IPS DF 4.7 (cell line): ENCODE results near the gene ABLIM2.

Source experiments
- DNase-seq: peaks from one replicate; pipeline ENCODE4 v3.0.0-alpha.2; 2013; ENCODE audit warnings: low spot score; ENCODE audit errors: extremely low read depth

ABLIM2 gene

DNA sequence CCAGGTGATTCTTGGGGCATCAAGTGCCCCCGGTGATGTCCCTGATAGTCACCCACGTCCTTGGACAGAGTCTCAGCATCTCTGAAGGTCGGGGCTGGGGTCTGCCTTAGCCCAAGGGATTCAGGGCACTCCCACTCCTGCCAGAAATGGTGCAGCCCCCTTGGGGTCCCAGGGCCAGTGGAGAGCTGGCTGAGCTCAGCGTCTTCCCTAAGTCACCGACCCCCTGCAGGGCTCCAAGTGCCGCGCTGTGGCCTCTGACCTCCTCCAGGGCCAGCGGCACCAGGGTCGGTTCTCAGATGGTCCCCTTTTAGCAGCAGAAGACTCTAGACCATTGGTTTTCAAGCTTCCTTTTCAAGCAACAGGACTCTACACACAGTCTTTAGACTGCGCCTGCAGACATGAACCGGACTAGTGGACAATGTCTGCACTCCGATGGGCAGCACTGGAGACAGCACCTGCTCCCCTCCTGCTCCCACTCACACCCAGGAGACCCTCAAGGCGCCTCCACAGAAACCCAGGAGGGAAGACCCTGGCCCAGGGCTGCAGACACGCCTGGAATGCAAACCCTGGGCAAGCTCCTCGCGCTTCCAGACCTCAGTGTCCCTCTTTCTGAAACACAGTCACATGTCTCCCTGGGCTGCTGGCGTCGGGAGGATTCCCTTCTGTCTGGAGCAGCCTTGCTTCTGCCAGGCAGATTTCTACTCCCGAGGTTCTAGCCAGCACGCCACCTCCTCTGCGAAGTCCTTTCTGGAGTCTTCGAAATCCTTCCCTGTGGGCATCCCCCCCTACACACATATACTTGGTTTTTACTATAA, 53.9 kb downstream of the ABLIM2 start:
- DNase-seq: no peak

DNA sequence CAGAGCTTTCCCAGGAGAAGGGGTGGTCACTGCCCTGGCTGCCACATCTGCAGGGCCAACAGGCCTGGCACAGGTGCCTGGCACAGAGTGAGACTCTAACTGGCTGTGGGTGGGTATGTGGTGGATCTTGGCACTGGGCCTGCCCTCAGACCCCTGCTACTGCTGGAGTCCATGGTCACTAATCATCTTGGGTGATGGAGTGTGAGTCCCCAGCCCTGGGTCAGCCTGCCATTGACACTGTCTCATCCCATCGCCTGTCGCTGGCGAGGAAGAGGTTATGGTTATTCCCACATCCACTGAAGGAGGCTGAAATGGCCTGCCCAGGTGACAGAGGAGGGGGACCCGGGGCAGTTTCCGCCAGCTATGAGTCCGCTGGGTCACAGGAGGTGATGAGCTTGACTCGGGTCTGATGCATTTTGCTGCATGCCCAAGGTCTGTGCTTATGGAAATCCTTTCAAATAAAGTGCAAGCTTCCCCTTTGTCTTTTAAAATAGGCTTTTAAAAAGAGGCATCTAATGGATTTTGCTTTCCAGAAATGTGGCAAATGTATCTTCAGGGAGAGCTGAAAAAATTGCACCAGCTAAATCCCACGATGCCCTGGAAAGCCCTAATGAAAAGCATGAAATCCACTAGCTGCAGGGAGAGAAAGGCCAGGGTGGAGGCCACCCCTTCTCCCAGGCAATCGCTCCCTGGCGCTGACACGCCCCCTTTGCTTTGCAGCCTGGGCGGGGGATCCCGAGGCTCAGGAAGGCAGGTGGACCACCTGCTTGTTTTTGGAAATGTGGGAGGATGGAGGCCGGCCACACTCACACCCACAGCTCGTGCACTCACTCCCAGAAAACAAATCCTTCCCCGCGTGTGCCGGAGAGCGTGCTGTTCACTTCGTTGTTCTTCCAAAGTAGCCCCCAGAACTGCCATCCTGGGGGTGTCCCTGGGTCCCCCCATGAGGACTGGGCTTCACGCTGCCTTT, 54.9 kb downstream of the ABLIM2 start:
- DNase-seq: no peak

DNA sequence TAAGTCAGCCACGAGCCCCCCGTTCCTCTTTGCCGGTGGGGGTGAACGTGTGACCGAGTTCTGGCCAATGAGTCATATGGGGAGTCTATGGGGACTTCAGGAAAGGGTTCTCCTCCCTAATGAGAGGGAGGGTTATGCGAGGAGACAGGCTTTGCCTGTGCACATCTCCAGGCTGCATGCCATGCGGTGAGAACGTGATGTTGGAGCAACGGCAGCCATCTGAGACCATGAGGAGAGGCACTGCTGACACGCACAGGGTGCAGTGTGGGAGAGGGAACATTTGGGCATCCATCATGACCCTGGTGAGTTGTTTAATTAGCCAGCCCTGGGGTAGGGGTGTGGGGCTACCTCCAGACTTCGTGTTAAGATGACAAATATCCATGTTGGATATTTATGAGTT, 55.8 kb downstream of the ABLIM2 start:
- no peak for DNase-seq

DNA sequence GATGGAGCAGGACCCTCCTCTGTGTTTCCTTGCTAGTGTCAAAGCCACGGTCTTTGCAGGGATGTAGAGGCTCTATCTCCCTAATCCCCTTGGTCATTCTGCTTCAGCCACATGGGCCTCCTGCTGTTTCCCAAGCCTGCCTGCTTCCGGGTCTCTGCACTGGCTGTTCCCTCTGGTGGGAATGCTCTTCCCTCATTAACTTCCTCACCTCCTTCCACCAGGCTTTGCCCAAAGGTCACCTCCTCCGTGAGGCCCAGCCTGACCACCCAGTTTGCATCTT, 56.6 kb downstream of the ABLIM2 start:
- DNase-seq: no peak

DNA sequence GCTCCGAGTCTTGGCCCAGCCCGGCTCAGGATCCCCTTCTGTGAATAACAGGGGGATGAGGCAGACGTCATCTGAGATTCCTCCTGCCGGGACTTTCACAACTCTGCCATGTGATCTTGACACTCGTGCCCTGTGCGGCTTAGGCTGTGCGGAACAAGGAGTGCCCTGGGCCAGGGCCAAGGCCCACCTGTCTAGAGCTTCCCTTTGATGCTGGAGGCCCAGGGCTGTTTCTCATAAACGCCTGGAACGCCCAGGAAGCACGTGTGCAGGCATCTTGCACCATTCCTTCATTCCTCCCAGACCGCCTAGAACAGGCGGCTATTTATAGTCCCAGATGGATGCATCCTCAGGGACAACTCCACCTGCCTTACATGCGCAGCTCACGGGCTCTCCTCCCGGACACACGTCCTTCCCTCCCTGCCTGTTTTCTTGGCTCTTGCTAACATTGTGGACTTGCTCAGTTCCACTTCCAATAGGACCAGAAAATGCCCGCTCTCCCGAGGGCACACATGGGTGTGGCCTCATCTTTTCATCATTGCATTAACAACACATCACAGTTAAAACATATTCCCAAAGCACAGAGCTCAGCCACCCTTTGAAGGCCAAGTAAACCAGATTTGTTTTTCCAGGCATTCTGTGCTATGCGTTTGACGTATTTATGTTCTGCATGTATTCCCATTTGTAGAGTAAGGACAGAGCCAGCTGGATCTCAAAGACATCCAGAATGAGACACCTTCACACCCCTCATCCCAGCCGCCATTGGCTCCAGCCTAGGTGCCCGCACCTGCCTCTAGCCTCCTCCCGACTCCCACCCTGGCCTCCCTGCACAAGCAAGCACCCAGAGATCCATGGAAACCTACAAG, 57.2 kb downstream of the ABLIM2 start:
- DNase-seq: no peak

DNA sequence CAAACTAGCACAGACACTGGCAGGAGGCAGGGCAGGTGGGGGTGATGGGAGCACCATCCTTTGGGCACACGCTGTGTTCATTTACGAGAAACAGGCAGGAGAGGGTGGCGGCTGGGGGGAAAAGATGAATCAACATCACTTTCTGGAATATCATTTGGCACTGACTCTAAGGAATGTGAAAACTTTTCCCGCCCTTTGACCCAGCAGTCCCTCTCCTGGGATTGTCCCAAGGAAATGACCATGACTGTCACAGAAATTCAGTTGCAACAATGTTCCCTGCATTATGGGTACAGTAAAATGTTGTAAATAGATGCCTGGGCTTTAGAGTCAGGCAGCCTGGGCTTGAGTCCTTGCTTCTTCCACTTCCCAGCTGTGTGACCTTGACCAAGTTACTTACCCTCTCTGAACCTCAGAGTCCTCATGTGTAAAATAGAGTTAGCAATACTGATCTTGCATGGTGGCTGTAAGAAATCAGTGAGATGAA, 58.6 kb downstream of the ABLIM2 start:
- DNase-seq: no peak

DNA sequence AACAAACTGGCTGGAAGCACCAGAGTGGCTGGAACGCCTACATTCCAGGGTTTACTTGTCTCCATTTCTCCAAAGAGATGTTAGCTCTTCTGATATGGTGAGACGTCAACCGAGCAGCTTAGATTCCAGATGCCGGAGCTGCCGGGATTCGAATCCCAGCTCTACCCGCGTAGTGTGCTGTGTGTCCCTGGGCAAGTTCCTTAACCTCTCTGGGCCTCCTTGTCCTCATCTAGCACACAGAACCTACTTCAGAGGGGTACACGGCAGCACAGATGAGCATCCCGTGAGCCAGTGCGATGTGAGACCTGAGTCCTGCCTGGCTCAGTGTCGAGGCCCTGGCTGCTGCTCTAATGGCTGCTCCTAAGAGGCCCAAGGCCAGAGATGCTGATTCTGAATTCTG, 60.1 kb downstream of the ABLIM2 start:
- DNase-seq: no peak

DNA sequence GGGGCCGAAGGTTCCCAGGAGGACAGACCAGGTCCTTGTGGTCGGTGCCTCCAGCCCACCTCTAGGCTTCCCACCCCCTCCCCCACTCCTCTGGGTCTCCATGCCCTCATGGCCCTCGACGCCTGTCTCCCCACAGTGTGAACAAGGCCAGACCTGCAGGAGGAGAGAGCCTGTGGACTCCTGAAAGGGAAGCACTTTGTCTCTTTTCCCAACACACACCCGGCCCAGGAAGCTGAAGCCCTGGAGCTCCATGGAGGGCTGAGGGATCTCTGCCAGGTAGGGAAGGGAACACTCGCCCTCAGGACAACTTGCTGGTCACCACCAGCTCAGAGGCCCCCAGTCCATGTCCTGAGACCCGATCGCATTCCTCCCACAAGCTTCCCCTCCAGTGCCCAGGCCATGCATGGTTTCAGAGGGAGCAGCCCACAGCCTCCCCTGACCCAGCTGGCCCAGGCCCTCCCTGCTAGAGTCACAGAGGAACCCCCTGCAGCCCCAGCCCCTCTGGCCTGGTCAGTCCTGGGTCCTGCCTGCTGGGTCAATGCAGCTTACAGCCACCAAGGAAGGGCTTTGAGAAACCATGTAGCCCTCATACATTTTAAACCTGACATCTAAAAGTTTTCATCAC, 60.8 kb downstream of the ABLIM2 start:
- DNase-seq: no peak

DNA sequence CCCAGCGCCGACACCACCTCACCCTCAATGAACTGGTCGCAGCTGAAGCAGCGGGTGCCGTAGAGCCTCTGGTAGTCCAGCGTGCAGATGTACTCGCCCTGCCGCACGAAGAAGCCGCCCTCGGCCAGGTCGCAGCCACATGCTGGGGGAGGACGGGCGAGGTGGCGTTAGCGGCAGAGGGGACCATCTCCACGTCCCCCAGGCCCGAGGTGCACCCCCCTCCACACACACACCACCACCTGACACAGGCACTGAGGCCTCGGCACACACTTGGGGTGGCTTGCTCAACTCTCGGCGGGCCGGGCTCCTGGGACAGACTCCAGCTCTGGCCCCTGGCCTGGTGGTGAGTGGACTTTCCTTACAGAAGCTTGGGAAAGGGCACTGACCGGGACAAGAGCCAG, 61.5 kb downstream of the ABLIM2 start:
- DNase-seq: no peak

DNA sequence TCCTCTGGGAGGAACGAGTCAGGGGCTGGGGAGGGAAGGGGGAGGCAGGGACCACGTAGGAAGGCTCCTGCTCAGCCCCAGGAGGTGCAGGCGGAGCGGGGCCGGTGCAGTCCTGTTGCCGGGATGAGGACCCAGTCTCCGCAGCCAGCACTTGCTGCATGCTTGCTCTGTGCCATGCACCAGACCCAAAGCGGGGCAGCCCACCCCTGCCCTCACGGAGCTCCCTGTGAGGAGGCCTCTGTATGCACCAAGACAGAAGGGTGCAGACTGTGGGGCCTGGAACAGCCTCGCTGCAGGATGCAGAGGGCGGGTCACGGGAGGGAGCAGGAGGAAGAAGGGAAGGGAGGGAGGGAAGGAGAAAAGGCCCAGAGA, 61.9 kb downstream of the ABLIM2 start:
- DNase-seq: no peak

DNA sequence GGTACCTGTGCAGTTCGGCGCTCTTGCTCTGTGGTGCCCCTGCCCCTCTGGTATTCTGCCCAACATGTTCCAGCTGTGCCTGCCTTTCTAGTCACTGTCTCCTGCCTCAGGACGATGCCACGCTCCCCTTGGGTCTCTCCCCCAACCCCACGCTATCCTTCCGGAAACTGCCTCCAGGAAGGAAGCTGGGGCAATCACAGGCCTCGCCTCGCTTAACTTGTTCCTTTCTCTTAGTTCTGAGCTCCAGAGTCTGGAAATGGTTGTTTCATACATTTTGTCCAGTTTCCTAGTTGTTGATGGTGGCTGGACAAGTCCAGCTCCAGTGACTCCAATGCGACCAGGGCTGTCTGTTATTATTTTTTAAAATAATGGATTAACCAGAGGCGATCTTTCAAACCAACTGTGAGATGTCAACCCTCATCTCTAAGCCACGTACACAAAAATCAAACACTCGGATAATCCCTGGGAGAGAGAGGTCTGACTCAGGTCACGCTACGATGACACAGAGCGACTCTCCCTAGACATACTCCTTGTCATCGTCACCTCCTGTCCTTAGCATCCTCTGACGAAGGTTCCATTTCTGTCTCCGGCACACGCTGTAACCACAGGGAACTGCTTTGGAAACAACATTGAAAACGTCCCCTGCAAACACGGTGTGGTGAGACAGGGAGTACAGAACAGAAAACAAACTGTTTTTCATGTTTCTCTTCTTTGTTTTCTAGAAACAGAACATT, 62.5 kb downstream of the ABLIM2 start:
- DNase-seq: no peak

DNA sequence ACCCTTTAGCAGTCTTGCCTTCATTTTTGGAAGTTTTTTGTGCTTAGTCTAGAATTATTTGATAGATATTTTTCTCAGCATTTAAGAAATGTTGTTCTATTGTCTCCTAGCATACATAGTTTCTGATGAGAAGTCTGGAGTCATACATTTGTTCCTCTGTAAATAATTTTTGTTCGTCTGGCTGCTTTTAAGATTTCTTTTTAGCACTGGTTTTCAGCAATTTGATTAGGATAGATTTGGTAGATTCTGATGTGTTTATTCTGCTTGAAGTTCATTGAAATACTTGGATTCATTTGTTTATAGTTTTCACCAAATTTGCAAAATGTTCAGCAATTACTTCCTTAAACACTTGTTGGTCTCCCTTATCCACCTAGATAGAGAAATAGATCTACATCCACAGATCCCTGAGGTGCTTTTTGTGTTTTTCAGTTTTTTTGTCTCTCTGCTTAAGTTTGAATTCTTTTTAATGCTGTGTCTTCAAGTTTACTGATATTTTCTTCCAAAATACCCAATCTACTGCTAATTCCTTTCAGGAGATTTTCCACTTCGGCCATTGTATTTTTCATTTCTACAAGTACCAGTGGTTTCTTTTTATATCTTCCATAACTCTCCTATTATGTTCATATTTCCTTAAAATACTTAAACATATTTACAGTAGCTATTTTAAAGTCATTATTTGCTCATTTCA, 64.9 kb downstream of the ABLIM2 start:
- no peak for DNase-seq

DNA sequence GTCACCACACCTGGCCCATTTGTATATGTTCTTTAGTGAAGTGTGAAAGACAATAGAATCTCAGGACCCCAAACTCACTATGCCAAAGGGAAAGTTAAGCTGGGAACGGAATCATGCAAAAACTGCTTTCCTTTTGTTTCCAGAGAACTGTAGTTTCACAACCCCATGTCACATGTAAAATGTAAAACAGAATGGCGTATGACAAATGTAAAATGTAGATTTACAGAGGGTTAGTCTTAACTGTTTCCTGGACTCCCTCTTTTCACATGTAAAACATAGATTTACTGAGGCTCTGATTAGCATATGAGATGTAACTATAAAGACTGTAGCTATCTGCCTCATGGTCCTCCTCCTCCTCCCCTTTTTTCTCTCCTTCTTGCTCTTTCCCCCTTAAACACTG, 66.3 kb downstream of the ABLIM2 start:
- DNase-seq: no peak

DNA sequence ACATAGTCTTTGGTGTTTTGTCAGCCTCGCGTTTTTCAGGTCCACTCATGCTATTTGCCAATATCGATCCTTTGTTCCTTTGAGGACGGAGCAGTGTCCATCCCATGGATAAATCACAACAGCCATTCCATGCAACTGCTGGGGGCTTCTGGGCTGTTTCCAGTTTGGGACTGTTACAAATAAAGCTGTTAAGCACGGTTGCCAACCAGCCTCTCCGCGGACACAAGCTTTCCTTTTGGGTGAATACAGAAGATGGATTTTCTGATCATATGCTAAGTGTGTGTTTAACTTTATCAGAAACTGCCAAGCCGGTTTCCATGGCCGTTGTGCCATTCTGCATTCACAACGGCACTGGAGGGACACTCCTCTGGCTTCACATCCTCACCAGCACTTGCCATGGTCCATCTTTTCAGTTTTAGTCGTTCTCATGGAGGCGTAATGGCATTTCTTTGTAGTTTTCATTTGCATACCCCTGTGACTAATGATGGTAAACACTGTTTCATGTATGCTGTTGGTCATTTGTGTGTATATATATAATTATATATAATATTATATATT, 67.8 kb downstream of the ABLIM2 start:
- no peak for DNase-seq

DNA sequence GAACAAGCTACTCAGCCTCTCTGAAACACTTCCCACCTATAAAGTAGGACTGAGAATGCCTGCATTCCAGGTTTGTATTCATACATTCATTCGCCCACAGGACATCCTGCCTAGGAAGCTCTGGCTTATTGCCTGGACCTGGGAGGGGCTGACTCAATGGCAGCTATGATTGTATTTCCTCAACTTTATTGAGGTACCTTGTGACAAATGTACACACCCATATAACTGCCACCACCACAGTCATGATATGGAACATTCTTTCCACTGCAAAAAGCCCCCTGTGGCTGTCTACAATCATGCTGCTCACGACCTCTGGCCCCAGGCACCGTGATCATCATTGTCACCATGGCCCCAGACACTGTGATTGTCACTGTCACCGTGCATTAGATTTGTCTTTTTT, 68.3 kb downstream of the ABLIM2 start:
- DNase-seq: no peak

DNA sequence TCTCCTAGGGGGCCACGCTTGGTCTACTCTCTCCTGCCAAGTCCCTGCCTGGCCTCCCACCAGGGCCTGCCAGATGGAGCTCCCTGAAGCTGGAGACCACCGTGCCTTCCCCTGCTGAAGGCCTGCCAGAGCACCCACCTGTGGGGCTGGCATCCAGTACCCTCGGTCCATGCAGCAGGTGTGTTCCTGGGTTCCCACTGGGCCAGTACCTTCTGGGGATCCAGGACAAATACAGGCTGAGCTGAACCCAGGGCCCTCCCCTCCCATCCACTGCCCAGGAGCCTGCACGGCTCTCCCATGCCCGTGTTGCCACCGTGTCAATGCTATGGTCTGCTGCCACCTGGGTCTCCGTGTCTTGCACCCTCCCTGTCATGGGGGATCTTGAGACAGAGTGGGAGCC, 68.8 kb downstream of the ABLIM2 start:
- no peak for DNase-seq

DNA sequence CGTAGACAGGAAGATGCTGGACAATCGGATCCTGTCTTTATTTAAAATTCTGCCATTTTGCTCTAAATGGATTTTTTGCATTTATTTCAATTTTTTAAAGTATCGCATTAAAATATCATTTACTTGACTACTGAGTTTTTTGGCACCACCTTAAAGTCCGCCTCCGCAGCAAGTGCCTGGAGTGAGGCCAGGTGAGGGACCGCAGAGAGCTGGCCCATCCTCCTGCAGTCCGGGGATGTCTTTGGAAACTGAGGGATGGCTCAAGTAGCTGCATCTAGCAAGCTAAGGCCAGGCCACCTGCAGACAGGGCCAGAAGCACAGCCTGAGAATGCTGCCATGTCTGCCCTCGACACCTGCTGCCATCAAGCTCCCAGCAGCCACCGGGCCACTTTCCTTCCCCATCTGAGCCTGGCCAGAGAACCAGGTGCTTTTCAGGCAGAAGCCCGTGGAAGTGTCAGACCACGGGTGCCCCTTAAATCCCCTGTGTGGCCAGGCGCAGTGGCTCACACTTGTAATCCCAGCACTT, 69.6 kb downstream of the ABLIM2 start:
- no peak for DNase-seq

DNA sequence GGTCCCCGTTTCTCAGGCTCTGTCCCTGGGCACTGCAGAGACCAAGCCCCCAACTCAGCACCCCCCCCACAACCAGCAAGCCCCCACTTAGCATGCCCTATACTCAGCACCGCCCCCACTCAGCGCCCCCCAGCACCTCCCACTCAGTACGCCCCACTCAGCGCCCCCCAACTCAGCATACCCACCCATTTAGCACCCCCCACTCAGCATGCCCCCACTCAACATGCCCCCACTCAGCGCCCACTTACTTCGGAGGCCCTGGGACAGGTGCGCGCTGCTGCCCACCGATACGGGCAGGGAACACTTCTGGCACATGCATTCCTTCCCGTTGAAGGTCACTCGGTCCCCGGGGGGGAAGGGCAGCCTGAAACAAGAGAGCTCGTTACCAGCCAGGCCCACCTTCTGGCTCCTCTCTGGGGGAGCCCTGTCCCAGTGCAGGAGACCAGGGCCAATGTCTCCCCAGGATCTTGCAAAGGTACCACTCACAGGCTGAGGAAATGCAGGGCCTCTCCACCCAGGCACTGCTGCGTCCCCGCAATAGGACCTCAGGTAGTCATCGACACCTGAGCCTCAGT, 70.6 kb downstream of the ABLIM2 start:
- DNase-seq: no peak
